Mucosa of rectum (tissue), 2 donors: Measurements from ENCODE around the gene BMP10.
A peak's percentile ranks its signal among the peaks of the same experiment; 100 is the strongest.

Experiments
- H3K27ac ChIP-seq, 2 donors: one replicate each; pipeline ENCODE4 v1.7.0; 2013; ENCODE audit warnings: inconsistent platforms in 2 of 2, low read depth in 2 of 2, low read length in 2 of 2
- H3K27me3 ChIP-seq, 2 donors: one replicate each; pipeline ENCODE4 v1.7.0; 2013; ENCODE audit warnings: low read length in 2 of 2; ENCODE audit not compliant: control insufficient read depth in 2 of 2, insufficient read depth in 2 of 2
- H3K36me3 ChIP-seq, 2 donors: one replicate each; pipeline ENCODE4 v1.7.0; 2013; ENCODE audit warnings: low read length in 2 of 2; ENCODE audit not compliant: control insufficient read depth in 2 of 2, insufficient read depth in 2 of 2
- H3K4me1 ChIP-seq, 2 donors: one replicate each; pipeline ENCODE4 v1.7.0; 2013; ENCODE audit warnings: low read length in 2 of 2, mild to moderate bottlenecking in 1 of 2; ENCODE audit not compliant: control insufficient read depth in 2 of 2, insufficient read depth in 2 of 2
- H3K4me3 ChIP-seq, 2 donors: one replicate each; pipeline ENCODE4 v1.7.0; 2013; ENCODE audit warnings: low read length in 2 of 2
- H3K9ac ChIP-seq, 2 donors: one replicate each; pipeline ENCODE4 v1.7.0; 2013; ENCODE audit warnings: low read length in 2 of 2, low read depth in 1 of 2, mild to moderate bottlenecking in 1 of 2
- H3K9me3 ChIP-seq, 2 donors: one replicate each; pipeline ENCODE4 v1.7.0; 2013; ENCODE audit warnings: low read length in 2 of 2; ENCODE audit not compliant: control insufficient read depth in 2 of 2
- donor health status: healthy.
- donor health status: Normal muscosa, but diverticular disease.

The BMP10 gene

DNA sequence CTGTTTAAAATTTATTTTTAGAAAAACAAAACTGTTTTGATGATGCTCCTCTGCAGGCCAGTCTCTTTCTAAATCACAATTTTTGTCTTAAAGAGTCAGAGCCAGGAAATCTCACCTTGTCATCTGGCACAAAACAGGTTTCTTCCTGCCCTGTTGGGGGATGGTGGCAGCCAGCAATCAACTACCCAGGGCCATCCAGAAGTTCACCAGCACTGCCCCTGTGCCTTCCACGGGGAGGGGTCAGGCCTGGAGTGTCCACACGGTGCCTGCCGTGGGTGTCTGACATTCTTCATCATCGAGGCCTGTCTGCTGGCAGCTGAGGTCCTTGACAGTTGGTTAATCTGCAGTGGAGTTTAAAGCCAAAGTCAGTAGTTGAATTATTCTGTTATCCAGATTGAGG, 40.0 kb upstream of the BMP10 start:
- Histone ChIP-seq H3K27ac (no peak overlapping the region), H3K4me1 (peaks cover 9 to 10% of the 10 kb centered on the region in 2 donors), H3K36me3 (no peaks in the 10 kb centered on the region), H3K4me3 (no peak overlapping the region), H3K27me3 (no peaks in the 10 kb centered on the region), H3K9ac (no peak overlapping the region), H3K9me3 (no peaks in the 10 kb centered on the region)

GRCh38 chr2:68909793-68910674, 38.8 kb upstream of the BMP10 start:
- Histone ChIP-seq H3K9ac (no peak overlapping the region), H3K36me3 (no peaks in the 10 kb centered on the region), H3K27ac (no peak overlapping the region), H3K4me3 (no peak overlapping the region), H3K4me1 (peaks cover 9 to 10% of the 10 kb centered on the region in 2 donors), H3K9me3 (no peaks in the 10 kb centered on the region), H3K27me3 (no peaks in the 10 kb centered on the region)

GRCh38 chr2:68908392-68908970, 37.3 kb upstream of the BMP10 start:
- no peak overlapping the region for H3K4me3 ChIP-seq
- peak overlapping the region in 1 of 2 donors; percentile 68 for H3K27ac ChIP-seq
- H3K9me3 ChIP-seq, result no peaks in the 10 kb centered on the region
- peaks cover 9 to 10% of the 10 kb centered on the region in 2 donors for H3K4me1 ChIP-seq
- H3K36me3 ChIP-seq, result no peaks in the 10 kb centered on the region
- H3K9ac ChIP-seq, result peak overlapping the region in 1 of 2 donors; percentile 5
- no peaks in the 10 kb centered on the region for H3K27me3 ChIP-seq

GRCh38 chr2:68907920-68908253, 36.7 kb upstream of the BMP10 start:
- Histone ChIP-seq H3K27me3 (no peaks in the 10 kb centered on the region), H3K9ac (peak overlapping the region in 1 of 2 donors; percentile 5), H3K9me3 (no peaks in the 10 kb centered on the region), H3K4me1 (peaks cover 9 to 10% of the 10 kb centered on the region in 2 donors), H3K27ac (peak overlapping the region in 1 of 2 donors; percentile 68), H3K4me3 (no peak overlapping the region), H3K36me3 (no peaks in the 10 kb centered on the region)

- Histone ChIP-seq H3K9me3 (no peaks in the 10 kb centered on the region), H3K27ac (peak overlapping the region in 1 of 2 donors; percentile 68)
These were observed 36.2 kb upstream of the BMP10 start for GRCh38 chr2:68907232-68907919.

GRCh38 chr2:68906716-68907115, 35.5 kb upstream of the BMP10 start:
- Histone ChIP-seq H3K36me3 (no peaks in the 10 kb centered on the region), H3K27ac (no peak overlapping the region), H3K9ac (no peak overlapping the region), H3K4me3 (no peak overlapping the region), H3K9me3 (no peaks in the 10 kb centered on the region), H3K4me1 (peaks cover 9 to 10% of the 10 kb centered on the region in 2 donors), H3K27me3 (no peaks in the 10 kb centered on the region)

More at GRCh38 chr2:68907232-68907919, 36.2 kb upstream of the BMP10 start:
- Histone ChIP-seq H3K4me1 (peaks cover 9 to 10% of the 10 kb centered on the region in 2 donors), H3K9ac (no peak overlapping the region), H3K27me3 (no peaks in the 10 kb centered on the region), H3K36me3 (no peaks in the 10 kb centered on the region), H3K4me3 (no peak overlapping the region)

DNA sequence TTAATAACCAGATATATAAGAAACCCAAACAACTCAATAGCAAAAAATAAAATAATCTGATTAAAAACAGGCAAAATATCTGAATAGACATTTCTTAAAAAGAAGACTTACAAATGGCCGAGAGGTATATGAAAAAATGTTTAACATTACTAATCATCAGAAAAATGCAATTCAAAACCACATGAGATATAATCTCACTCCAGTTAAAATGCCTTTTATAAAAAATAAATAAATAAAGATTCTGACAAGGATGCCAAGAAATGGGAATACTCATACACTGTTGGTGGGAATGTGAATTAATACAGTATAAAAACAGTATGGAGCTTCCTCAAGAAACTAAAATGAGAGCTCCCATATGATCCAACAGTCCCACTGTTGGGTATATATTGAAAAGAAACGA, 33.9 kb upstream of the BMP10 start:
- H3K9me3 ChIP-seq, result no peaks in the 10 kb centered on the region
- H3K36me3 ChIP-seq, result no peaks in the 10 kb centered on the region
- peaks cover 9 to 10% of the 10 kb centered on the region in 2 donors for H3K4me1 ChIP-seq
- no peaks in the 10 kb centered on the region for H3K27me3 ChIP-seq
- H3K4me3 ChIP-seq, result no peak overlapping the region
- H3K9ac ChIP-seq, result no peak overlapping the region
- no peak overlapping the region for H3K27ac ChIP-seq

- Histone ChIP-seq H3K4me1 (no peaks in the 10 kb centered on the region), H3K27ac (no peak overlapping the region), H3K4me3 (no peak overlapping the region), H3K9ac (no peak overlapping the region), H3K27me3 (no peaks in the 10 kb centered on the region), H3K9me3 (no peaks in the 10 kb centered on the region), H3K36me3 (no peaks in the 10 kb centered on the region)
These were observed 30.4 kb upstream of the BMP10 start for GRCh38 chr2:68901561-68901960.

GRCh38 chr2:68901199-68901514, 30.0 kb upstream of the BMP10 start:
- Histone ChIP-seq H3K9me3 (no peaks in the 10 kb centered on the region), H3K4me1 (no peaks in the 10 kb centered on the region), H3K36me3 (no peaks in the 10 kb centered on the region), H3K27me3 (no peaks in the 10 kb centered on the region), H3K27ac (no peak overlapping the region), H3K9ac (no peak overlapping the region), H3K4me3 (no peak overlapping the region)

GRCh38 chr2:68900496-68901198, 29.4 kb upstream of the BMP10 start:
- no peaks in the 10 kb centered on the region for H3K27me3 ChIP-seq
- H3K4me3 ChIP-seq, result no peak overlapping the region
- no peaks in the 10 kb centered on the region for H3K9me3 ChIP-seq
- no peak overlapping the region for H3K27ac ChIP-seq
- H3K36me3 ChIP-seq, result no peaks in the 10 kb centered on the region
- no peaks in the 10 kb centered on the region for H3K4me1 ChIP-seq
- no peak overlapping the region for H3K9ac ChIP-seq
